Measurements from ENCODE around the gene ZCCHC10. TPM values are rescaled to one million over a fixed set of nuclear protein-coding genes. Genes with fewer than 3 reads are reported as not detected.
A peak's percentile ranks its signal among the peaks of the same experiment; 100 is the strongest.
"Not testable (repeated sequence)": the region's sequence is repeated elsewhere in the genome, so short reads cannot be mapped to it uniquely, and the experiment has no call there.

ZCCHC10 gene
- total and polyA plus RNA-seq, 2 donors, result 30.5 to 38.6 TPM

DNA sequence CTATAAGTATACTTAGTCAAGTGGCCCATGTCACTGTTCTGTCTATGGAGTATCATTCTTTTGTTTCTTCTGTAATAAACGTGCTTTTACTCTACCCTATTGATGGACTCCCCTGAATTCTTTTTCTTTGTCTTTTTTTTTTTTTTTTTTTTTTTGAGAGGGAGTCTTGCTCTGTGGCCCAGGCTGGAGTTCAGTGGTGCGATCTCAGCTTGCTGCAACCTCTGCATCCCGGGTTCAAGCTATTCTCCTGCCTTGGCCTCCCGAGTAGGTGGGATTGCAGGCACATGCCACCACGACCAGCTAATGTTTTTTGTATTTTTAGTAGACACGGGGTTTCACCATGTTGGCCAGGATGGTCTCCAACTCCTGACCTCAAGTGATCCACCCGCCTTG lies 53.9 kb downstream of the ZCCHC10 start:
- not testable (repeated sequence) for DNase-seq (ENCODE audit: low read depth in 6 of 9, low spot score in 9 of 9); H3K27ac ChIP-seq (ENCODE audit: low read depth in 1 of 2, low read length in 1 of 2); H3K4me3 ChIP-seq (ENCODE audit: low read length in 2 of 2); H3K9me3 ChIP-seq (ENCODE audit: control insufficient read depth in 2 of 2, insufficient read depth in 1 of 2, low read length in 1 of 2); H3K27me3 ChIP-seq (ENCODE audit: control insufficient read depth in 2 of 2, insufficient read depth in 1 of 2, low read length in 1 of 2); H3K4me1 ChIP-seq (ENCODE audit: control insufficient read depth in 2 of 2, insufficient read depth in 2 of 2, low read length in 2 of 2); H3K36me3 ChIP-seq (ENCODE audit: control insufficient read depth in 2 of 2, insufficient read depth in 2 of 2, low read length in 1 of 2)
- 96% methylated on average over 7 of the region's 7 CpGs for WGBS

- H3K4me3 ChIP-seq (ENCODE audit: low read length in 2 of 2), result no peak overlapping the region
- H3K27me3 ChIP-seq (ENCODE audit: control insufficient read depth in 2 of 2, insufficient read depth in 1 of 2, low read length in 1 of 2), result no peaks in the 10 kb centered on the region
- H3K36me3 ChIP-seq (ENCODE audit: control insufficient read depth in 2 of 2, insufficient read depth in 2 of 2, low read length in 1 of 2), result no peaks in the 10 kb centered on the region
- H3K27ac ChIP-seq (ENCODE audit: low read depth in 1 of 2, low read length in 1 of 2), result no peak overlapping the region
- 93% methylated on average over 16 of the region's 16 CpGs for WGBS
- H3K9me3 ChIP-seq (ENCODE audit: control insufficient read depth in 2 of 2, insufficient read depth in 1 of 2, low read length in 1 of 2), result no peaks in the 10 kb centered on the region
- no peak for DNase-seq (ENCODE audit: low read depth in 6 of 9, low spot score in 9 of 9)
- H3K4me1 ChIP-seq (ENCODE audit: control insufficient read depth in 2 of 2, insufficient read depth in 2 of 2, low read length in 2 of 2), result no peaks in the 10 kb centered on the region
Measured at GRCh38 chr5:132971483-132972435, 54.6 kb downstream of the ZCCHC10 start.

DNA sequence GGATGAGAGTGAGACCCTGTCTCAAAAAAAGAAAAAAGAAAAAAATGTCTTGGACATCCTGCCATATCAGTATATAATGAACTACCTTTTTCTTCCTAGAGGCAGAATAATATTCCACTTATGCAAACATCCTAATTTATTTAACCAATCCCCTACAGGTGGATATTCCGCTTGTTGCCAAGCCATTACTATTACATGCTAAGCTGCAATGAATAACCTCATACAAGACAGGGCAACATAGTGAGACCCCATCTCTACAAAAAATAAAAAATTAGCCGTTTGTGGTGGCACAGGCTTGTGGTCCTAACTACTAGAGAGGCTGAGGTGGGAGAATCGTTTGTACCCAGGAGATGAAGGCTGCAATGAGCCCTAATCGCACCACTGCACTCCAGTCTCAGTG lies 61.2 kb downstream of the ZCCHC10 start:
- no peak overlapping the region for H3K27ac ChIP-seq (ENCODE audit: low read depth in 1 of 2, low read length in 1 of 2)
- H3K9me3 ChIP-seq (ENCODE audit: control insufficient read depth in 2 of 2, insufficient read depth in 1 of 2, low read length in 1 of 2), result no peaks in the 10 kb centered on the region
- WGBS, result 95% methylated on average over 4 of the region's 4 CpGs
- DNase-seq (ENCODE audit: low read depth in 6 of 9, low spot score in 9 of 9), result no peak
- no peaks in the 10 kb centered on the region for H3K27me3 ChIP-seq (ENCODE audit: control insufficient read depth in 2 of 2, insufficient read depth in 1 of 2, low read length in 1 of 2)
- H3K4me1 ChIP-seq (ENCODE audit: control insufficient read depth in 2 of 2, insufficient read depth in 2 of 2, low read length in 2 of 2), result peaks cover 5 to 8% of the 10 kb centered on the region in 2 donors
- no peak overlapping the region for H3K4me3 ChIP-seq (ENCODE audit: low read length in 2 of 2)
- H3K36me3 ChIP-seq (ENCODE audit: control insufficient read depth in 2 of 2, insufficient read depth in 2 of 2, low read length in 1 of 2), result no peaks in the 10 kb centered on the region

DNA sequence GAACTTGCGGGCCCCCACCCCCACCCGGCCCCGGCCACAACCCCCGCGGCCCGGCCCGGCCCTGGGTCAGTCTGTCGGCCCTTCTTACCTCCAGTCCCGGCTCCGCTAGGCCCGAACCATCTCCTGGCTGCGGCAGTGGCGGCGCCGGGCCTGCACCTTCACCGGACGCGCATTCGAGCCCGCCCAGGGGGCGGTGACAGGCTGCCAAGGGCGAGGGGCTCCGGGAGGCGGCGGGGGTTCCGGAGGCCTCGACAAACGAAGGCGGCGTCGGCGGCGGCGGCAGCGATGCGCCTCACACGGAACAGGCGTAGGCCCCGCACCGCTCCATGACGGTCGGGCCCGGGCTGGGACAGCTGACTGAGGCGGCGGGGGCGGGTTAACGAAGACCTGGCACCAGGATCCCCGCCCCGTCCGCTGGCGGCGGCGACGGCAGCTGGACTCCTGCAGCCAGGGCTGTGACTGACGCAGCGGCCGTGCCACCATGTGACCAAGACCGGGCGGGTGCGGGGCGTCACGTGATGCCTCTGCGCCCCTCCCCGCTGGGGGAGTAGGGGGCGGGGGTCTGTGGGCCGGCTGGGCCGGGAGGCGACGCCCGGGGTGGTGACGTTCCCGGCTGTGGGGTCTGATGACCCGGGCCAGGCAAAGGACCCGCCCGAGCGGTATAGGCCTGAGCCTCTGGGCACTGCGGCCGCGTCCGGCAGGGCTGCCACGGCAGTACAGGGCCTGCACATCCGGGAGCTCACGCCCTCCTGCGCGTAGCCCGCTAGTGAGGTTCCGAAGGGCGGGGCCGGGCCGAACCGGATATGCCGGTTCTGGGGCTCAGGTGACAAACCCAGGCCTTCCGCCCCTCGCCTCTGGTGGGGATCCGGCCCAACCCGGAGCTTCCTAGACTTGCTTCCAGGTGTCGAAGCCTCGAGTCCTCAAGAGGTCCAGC lies 62.9 kb downstream of the ZCCHC10 start, which contains the start of gene AFF4:
AFF4 (minus strand) TSS at position 464 of the 934 bp plus-strand sequence. CDS start 26,445 bp downstream, outside the sequence.
- Histone ChIP-seq H3K36me3 (ENCODE audit: control insufficient read depth in 2 of 2, insufficient read depth in 2 of 2, low read length in 1 of 2) (peaks cover 0 to 4% of the 10 kb centered on the region in 2 donors), H3K4me3 (ENCODE audit: low read length in 2 of 2) (peak within 1 kb of the TSS; percentile 82 to 98), H3K27me3 (ENCODE audit: control insufficient read depth in 2 of 2, insufficient read depth in 1 of 2, low read length in 1 of 2) (no peaks in the 10 kb centered on the region), H3K27ac (ENCODE audit: low read depth in 1 of 2, low read length in 1 of 2) (peak within 1 kb of the TSS; percentile 92 to 95), H3K4me1 (ENCODE audit: control insufficient read depth in 2 of 2, insufficient read depth in 2 of 2, low read length in 2 of 2) (peaks cover 5 to 8% of the 10 kb centered on the region in 2 donors), H3K9me3 (ENCODE audit: control insufficient read depth in 2 of 2, insufficient read depth in 1 of 2, low read length in 1 of 2) (no peaks in the 10 kb centered on the region)
- under 1% methylated on average over 98 of the region's 98 CpGs for WGBS
- DNase-seq (ENCODE audit: low read depth in 6 of 9, low spot score in 9 of 9), result peak; percentile 56 to 92 (median 77)

- Histone ChIP-seq H3K4me3 (ENCODE audit: low read length in 2 of 2) (peak overlapping the region; percentile 82 to 98), H3K27ac (ENCODE audit: low read depth in 1 of 2, low read length in 1 of 2) (peak overlapping the region; percentile 92 to 95), H3K27me3 (ENCODE audit: control insufficient read depth in 2 of 2, insufficient read depth in 1 of 2, low read length in 1 of 2) (no peaks in the 10 kb centered on the region), H3K36me3 (ENCODE audit: control insufficient read depth in 2 of 2, insufficient read depth in 2 of 2, low read length in 1 of 2) (peaks cover 0 to 4% of the 10 kb centered on the region in 2 donors), H3K9me3 (ENCODE audit: control insufficient read depth in 2 of 2, insufficient read depth in 1 of 2, low read length in 1 of 2) (no peaks in the 10 kb centered on the region), H3K4me1 (ENCODE audit: control insufficient read depth in 2 of 2, insufficient read depth in 2 of 2, low read length in 2 of 2) (peaks cover 5 to 8% of the 10 kb centered on the region in 2 donors)
- peak; percentile 19 to 72 (median 38) for DNase-seq (ENCODE audit: low read depth in 6 of 9, low spot score in 9 of 9)
- under 1% methylated on average over 21 of the region's 21 CpGs for WGBS
Measured at GRCh38 chr5:132962429-132963021, 63.8 kb downstream of the ZCCHC10 start.

GRCh38 chr5:132961887-132962286 lies 64.5 kb downstream of the ZCCHC10 start:
- H3K9me3 ChIP-seq (ENCODE audit: control insufficient read depth in 2 of 2, insufficient read depth in 1 of 2, low read length in 1 of 2), result no peaks in the 10 kb centered on the region
- no peak for DNase-seq (ENCODE audit: low read depth in 6 of 9, low spot score in 9 of 9)
- peak overlapping the region; percentile 82 to 98 for H3K4me3 ChIP-seq (ENCODE audit: low read length in 2 of 2)
- H3K27me3 ChIP-seq (ENCODE audit: control insufficient read depth in 2 of 2, insufficient read depth in 1 of 2, low read length in 1 of 2), result no peaks in the 10 kb centered on the region
- peak overlapping the region in 1 of 2 donors; percentile 92 for H3K27ac ChIP-seq (ENCODE audit: low read depth in 1 of 2, low read length in 1 of 2)
- H3K4me1 ChIP-seq (ENCODE audit: control insufficient read depth in 2 of 2, insufficient read depth in 2 of 2, low read length in 2 of 2), result peaks cover 5 to 8% of the 10 kb centered on the region in 2 donors
- 23% methylated on average over 5 of the region's 5 CpGs for WGBS
- H3K36me3 ChIP-seq (ENCODE audit: control insufficient read depth in 2 of 2, insufficient read depth in 2 of 2, low read length in 1 of 2), result peaks cover 0 to 7% of the 10 kb centered on the region in 2 donors

- peak overlapping the region in 1 of 2 donors; percentile 98 for H3K4me3 ChIP-seq (ENCODE audit: low read length in 2 of 2)
- H3K4me1 ChIP-seq (ENCODE audit: control insufficient read depth in 2 of 2, insufficient read depth in 2 of 2, low read length in 2 of 2); H3K36me3 ChIP-seq (ENCODE audit: control insufficient read depth in 2 of 2, insufficient read depth in 2 of 2, low read length in 1 of 2); H3K27me3 ChIP-seq (ENCODE audit: control insufficient read depth in 2 of 2, insufficient read depth in 1 of 2, low read length in 1 of 2); H3K9me3 ChIP-seq (ENCODE audit: control insufficient read depth in 2 of 2, insufficient read depth in 1 of 2, low read length in 1 of 2); DNase-seq (ENCODE audit: low read depth in 6 of 9, low spot score in 9 of 9); H3K27ac ChIP-seq (ENCODE audit: low read depth in 1 of 2, low read length in 1 of 2): not testable (repeated sequence)
- 97% methylated on average over 11 of the region's 11 CpGs for WGBS
Measured at GRCh38 chr5:132961123-132961815, 65.1 kb downstream of the ZCCHC10 start.

DNA sequence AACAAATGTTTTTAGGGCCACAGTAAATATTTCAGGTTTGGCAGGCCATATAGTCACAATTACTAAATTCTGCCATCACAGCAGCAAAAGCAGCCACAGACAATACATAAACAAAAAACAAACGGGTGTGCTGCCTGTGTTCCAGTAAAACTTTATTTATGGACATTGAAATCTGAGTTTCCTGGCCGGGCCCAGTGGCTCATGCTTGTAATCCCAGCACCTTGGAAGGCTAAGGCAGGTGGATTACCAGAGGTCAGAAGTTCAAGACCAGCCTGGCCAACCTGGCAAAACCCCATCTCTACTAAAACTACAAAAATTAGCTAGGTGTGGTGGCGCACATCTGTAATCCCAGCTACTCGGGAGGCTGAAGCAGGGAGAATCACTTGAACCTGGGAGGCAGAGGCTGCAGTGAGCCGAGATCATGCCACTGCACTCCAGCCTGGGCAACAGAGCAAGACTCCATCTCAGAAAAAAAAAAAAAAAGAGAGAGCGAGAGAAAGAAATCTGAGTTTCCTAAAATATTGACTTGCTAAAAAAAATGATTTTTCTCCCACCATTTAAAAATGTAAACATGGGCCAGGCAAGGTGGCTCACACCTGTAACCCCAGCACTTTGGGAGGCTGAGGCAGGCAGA lies 70.1 kb downstream of the ZCCHC10 start:
- not testable (repeated sequence) for H3K4me3 ChIP-seq (ENCODE audit: low read length in 2 of 2); H3K27me3 ChIP-seq (ENCODE audit: control insufficient read depth in 2 of 2, insufficient read depth in 1 of 2, low read length in 1 of 2); H3K27ac ChIP-seq (ENCODE audit: low read depth in 1 of 2, low read length in 1 of 2); H3K4me1 ChIP-seq (ENCODE audit: control insufficient read depth in 2 of 2, insufficient read depth in 2 of 2, low read length in 2 of 2); H3K9me3 ChIP-seq (ENCODE audit: control insufficient read depth in 2 of 2, insufficient read depth in 1 of 2, low read length in 1 of 2); DNase-seq (ENCODE audit: low read depth in 6 of 9, low spot score in 9 of 9)
- peaks cover 12 to 26% of the 10 kb centered on the region in 2 donors for H3K36me3 ChIP-seq (ENCODE audit: control insufficient read depth in 2 of 2, insufficient read depth in 2 of 2, low read length in 1 of 2)
- 97% methylated on average over 6 of the region's 6 CpGs for WGBS

Measured in thymus (tissue), 11 donors.